Cerebellar nuclear complex (tissue), 1 donor: ENCODE results near the gene ALDH1A1.

ENCODE experiments used
- DNase-seq, 2 experiments: peaks; one replicate each; lab custom pipeline; 2025; lab: John Stamatoyannopoulos, UW

The ALDH1A1 gene

GRCh38 chr9:72979405-72980100 is 26.7 kb upstream of the ALDH1A1 start:
- no peak for DNase-seq

- no peak for DNase-seq
Observed at GRCh38 chr9:72978744-72979143, 25.9 kb upstream of the ALDH1A1 start.

- DNase-seq = no peak
Observed at GRCh38 chr9:72977670-72978069, 24.8 kb upstream of the ALDH1A1 start.

GRCh38 chr9:72974501-72974900 is 21.6 kb upstream of the ALDH1A1 start:
- DNase-seq = no peak

- DNase-seq = no peak
Observed at GRCh38 chr9:72972636-72973035, 19.8 kb upstream of the ALDH1A1 start.

- DNase-seq = no peak
Observed at GRCh38 chr9:72971411-72971810, 18.6 kb upstream of the ALDH1A1 start.

- DNase-seq = no peak
Observed at GRCh38 chr9:72960446-72960845, 7.6 kb upstream of the ALDH1A1 start.

GRCh38 chr9:72958485-72959281 is 5.8 kb upstream of the ALDH1A1 start:
- no peak for DNase-seq

GRCh38 chr9:72955571-72955970 is 2.7 kb upstream of the ALDH1A1 start:
- no peak for DNase-seq

- DNase-seq = no peak
Observed at GRCh38 chr9:72955126-72955455, 2.2 kb upstream of the ALDH1A1 start.

GRCh38 chr9:72954431-72955125 is 1.7 kb upstream of the ALDH1A1 start:
- no peak for DNase-seq

GRCh38 chr9:72952381-72952690 is 517 bp downstream of the ALDH1A1 start:
- no peak for DNase-seq

GRCh38 chr9:72951520-72952380 is 1.1 kb downstream of the ALDH1A1 start:
- DNase-seq = no peak

- no peak for DNase-seq
Observed at GRCh38 chr9:72950875-72951442, 1.9 kb downstream of the ALDH1A1 start.

GRCh38 chr9:72949918-72950325 is 2.9 kb downstream of the ALDH1A1 start:
- DNase-seq = no peak

- no peak for DNase-seq
Observed at GRCh38 chr9:72949244-72949582, 3.6 kb downstream of the ALDH1A1 start.

GRCh38 chr9:72948575-72949243 is 4.1 kb downstream of the ALDH1A1 start:
- no peak for DNase-seq

- DNase-seq = no peak
Observed at GRCh38 chr9:72947984-72948465, 4.8 kb downstream of the ALDH1A1 start.

- no peak for DNase-seq
Observed at GRCh38 chr9:72946821-72947220, 6.0 kb downstream of the ALDH1A1 start.

GRCh38 chr9:72946318-72946717 is 6.5 kb downstream of the ALDH1A1 start:
- no peak for DNase-seq

GRCh38 chr9:72945391-72945790 is 7.5 kb downstream of the ALDH1A1 start:
- no peak for DNase-seq
